ENCODE data around the gene RPA3. TPM values are rescaled to one million over a fixed set of nuclear protein-coding genes. Genes with fewer than 3 reads are reported as not detected.

The RPA3 gene
- total RNA-seq, 2 donors from 2014 or later: 28.2 to 29.5 TPM

DNA sequence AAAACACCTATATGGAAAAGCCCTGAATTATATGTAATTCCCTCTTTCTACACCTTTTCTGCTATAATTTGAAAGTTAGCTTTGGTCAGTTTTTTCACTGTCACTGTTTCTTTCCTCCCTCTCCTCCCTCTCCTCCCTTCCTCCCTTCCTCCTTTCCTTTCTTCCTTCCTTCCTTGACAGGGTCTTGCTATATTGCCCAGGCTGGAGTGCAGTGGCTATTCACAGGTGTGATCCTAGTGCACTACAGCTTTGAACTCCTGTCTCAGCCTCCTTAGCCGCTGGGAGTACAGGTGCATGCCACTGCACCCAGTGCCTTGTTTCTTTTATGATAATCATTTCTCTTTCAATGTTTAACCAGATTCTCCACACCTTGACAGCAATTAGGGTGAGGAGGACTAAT, 100.0 kb downstream of the RPA3 start:
- Histone ChIP-seq H3K27ac (no peak overlapping the region), H3K27me3 (replicated peaks; ENCODE audit: insufficient read depth) (no peaks in the 10 kb centered on the region), H3K36me3 (no peaks in the 10 kb centered on the region), H3K4me3 (no peak overlapping the region), H3K9me3 (no peaks in the 10 kb centered on the region), H3K4me1 (replicated peaks) (no peaks in the 10 kb centered on the region)
- 95% methylated on average over 1 of the region's 1 CpG for WGBS
- TF ChIP-seq, protein P1, sequence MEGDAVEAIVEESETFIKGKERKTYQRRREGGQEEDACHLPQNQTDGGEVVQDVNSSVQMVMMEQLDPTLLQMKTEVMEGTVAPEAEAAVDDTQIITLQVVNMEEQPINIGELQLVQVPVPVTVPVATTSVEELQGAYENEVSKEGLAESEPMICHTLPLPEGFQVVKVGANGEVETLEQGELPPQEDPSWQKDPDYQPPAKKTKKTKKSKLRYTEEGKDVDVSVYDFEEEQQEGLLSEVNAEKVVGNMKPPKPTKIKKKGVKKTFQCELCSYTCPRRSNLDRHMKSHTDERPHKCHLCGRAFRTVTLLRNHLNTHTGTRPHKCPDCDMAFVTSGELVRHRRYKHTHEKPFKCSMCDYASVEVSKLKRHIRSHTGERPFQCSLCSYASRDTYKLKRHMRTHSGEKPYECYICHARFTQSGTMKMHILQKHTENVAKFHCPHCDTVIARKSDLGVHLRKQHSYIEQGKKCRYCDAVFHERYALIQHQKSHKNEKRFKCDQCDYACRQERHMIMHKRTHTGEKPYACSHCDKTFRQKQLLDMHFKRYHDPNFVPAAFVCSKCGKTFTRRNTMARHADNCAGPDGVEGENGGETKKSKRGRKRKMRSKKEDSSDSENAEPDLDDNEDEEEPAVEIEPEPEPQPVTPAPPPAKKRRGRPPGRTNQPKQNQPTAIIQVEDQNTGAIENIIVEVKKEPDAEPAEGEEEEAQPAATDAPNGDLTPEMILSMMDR (IDR thresholded peaks at IDR 0.05): no peak
- TF ChIP-seq POLR2AphosphoS5 (IDR thresholded peaks at IDR 0.05) (no peak), POLR2A (IDR thresholded peaks at IDR 0.05) (no peak)
- intact Hi-C loops (cut with DNase I): no loop called here
- no peak for DNase-seq (ENCODE audit: low spot score)

- H3K4me3 ChIP-seq: no peak overlapping the region
- H3K27me3 ChIP-seq (replicated peaks; ENCODE audit: insufficient read depth): no peaks in the 10 kb centered on the region
- TF ChIP-seq, protein P1 (IDR thresholded peaks at IDR 0.05): no peak
- no peak for TF ChIP-seq POLR2AphosphoS5 (IDR thresholded peaks at IDR 0.05)
- no peak for TF ChIP-seq POLR2A (IDR thresholded peaks at IDR 0.05)
- H3K36me3 ChIP-seq: no peaks in the 10 kb centered on the region
- H3K4me1 ChIP-seq (replicated peaks): no peaks in the 10 kb centered on the region
- DNase-seq (ENCODE audit: low spot score): no peak
- no peak overlapping the region for H3K27ac ChIP-seq
- intact Hi-C loops (cut with DNase I): no loop called here
- H3K9me3 ChIP-seq: no peaks in the 10 kb centered on the region
- 63% methylated on average over 3 of the region's 3 CpGs for WGBS
These were observed 100.9 kb downstream of the RPA3 start for GRCh38 chr7:7617550-7617949.

GRCh38 chr7:7614018-7614741, 104.2 kb downstream of the RPA3 start:
- intact Hi-C loops (cut with DNase I): no loop called here
- no peak for DNase-seq (ENCODE audit: low spot score)
- Histone ChIP-seq H3K27me3 (replicated peaks; ENCODE audit: insufficient read depth) (no peaks in the 10 kb centered on the region), H3K27ac (no peak overlapping the region), H3K36me3 (no peaks in the 10 kb centered on the region), H3K4me1 (replicated peaks) (no peaks in the 10 kb centered on the region), H3K9me3 (no peaks in the 10 kb centered on the region), H3K4me3 (no peak overlapping the region)
- 80% methylated on average over 4 of the region's 4 CpGs for WGBS
- TF ChIP-seq POLR2A (IDR thresholded peaks at IDR 0.05) (no peak), POLR2AphosphoS5 (IDR thresholded peaks at IDR 0.05) (no peak)
- TF ChIP-seq, protein P1 (IDR thresholded peaks at IDR 0.05): no peak

DNA sequence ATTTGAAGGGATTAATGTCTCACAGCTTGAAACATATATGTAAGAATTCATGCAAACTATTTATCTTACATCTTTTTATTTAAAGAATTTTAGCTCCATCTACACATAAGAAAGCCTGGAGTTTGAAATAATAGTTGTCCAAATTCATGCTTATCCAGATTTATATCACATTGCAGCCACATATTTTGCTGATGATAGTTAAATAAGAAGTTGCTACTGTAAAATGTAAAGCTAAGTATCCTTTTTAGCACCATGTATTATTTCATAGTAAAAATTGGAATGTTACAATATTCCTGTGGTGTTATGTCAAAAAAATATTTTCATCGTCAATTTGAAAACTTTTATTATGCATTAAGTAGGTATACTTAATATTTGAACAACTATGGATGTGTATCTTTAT, 105.2 kb downstream of the RPA3 start:
- TF ChIP-seq POLR2AphosphoS5 (IDR thresholded peaks at IDR 0.05) (no peak), POLR2A (IDR thresholded peaks at IDR 0.05) (no peak)
- TF ChIP-seq, protein P1 (IDR thresholded peaks at IDR 0.05): no peak
- Histone ChIP-seq H3K27me3 (replicated peaks; ENCODE audit: insufficient read depth) (no peaks in the 10 kb centered on the region), H3K4me3 (no peak overlapping the region), H3K27ac (no peak overlapping the region), H3K36me3 (no peaks in the 10 kb centered on the region), H3K4me1 (replicated peaks) (no peaks in the 10 kb centered on the region), H3K9me3 (no peaks in the 10 kb centered on the region)
- 83% methylated on average over 1 of the region's 1 CpG for WGBS
- no peak for DNase-seq (ENCODE audit: low spot score)
- intact Hi-C loops (cut with DNase I): no loop called here

GRCh38 chr7:7612519-7612918, 105.9 kb downstream of the RPA3 start:
- 86% methylated on average over 1 of the region's 1 CpG for WGBS

More at GRCh38 chr7:7612519-7612918, 105.9 kb downstream of the RPA3 start:
- no peaks in the 10 kb centered on the region for H3K27me3 ChIP-seq (replicated peaks; ENCODE audit: insufficient read depth)
- TF ChIP-seq POLR2AphosphoS5 (IDR thresholded peaks at IDR 0.05): no peak
- TF ChIP-seq, protein P1 (IDR thresholded peaks at IDR 0.05): no peak
- TF ChIP-seq POLR2A (IDR thresholded peaks at IDR 0.05): no peak
- intact Hi-C loops (cut with DNase I): no loop called here
- no peaks in the 10 kb centered on the region for H3K36me3 ChIP-seq
- DNase-seq (ENCODE audit: low spot score): no peak
- H3K4me3 ChIP-seq: no peak overlapping the region
- H3K4me1 ChIP-seq (replicated peaks): no peaks in the 10 kb centered on the region
- no peak overlapping the region for H3K27ac ChIP-seq
- H3K9me3 ChIP-seq: no peaks in the 10 kb centered on the region

Measured in prostate gland (tissue), 2 donors.